SK-N-SH (cell line): Measurements from ENCODE around the gene FRMD4B. TPM values are rescaled to one million over a fixed set of nuclear protein-coding genes. Genes with fewer than 3 reads are reported as not detected.

ENCODE experiments used
- CTCF ChIA-PET: fragments of 300-600, 350-600 bp; formaldehyde crosslinking; extraction: SDS; loops from one replicate; lab custom pipeline; 2021; lab: Yijun Ruan, JAX
- POLR2A ChIA-PET: fragments of 350-600 bp; sonication (Branson Sonifier 250); formaldehyde crosslinking; extraction: SDS; loops from one replicate; lab custom pipeline; 2020; ENCODE audit warnings: antibody characterized with exemption, inconsistent platforms; lab: Yijun Ruan, JAX
- DNase-seq: peaks from one replicate; pipeline ENCODE4 v3.0.0; 2012
- H2AFZ ChIP-seq: fragments of 200-600 bp; sonication (generic); 2 replicates; pipeline ENCODE4 v1.8.1; 2016; ENCODE audit warnings: antibody characterized with exemption, mild to moderate bottlenecking, low read depth
- H3F3A ChIP-seq: fragments of 200-600 bp; sonication (generic); replicated peaks from 2 replicates; pipeline ENCODE3; 2016; ENCODE audit warnings: antibody characterized with exemption, mild to moderate bottlenecking; ENCODE audit not compliant: insufficient read depth
- H3K27ac ChIP-seq, 2 experiments: fragments of 200-500 bp in 1 of 2; fragments of 200-600 bp in 1 of 2; sonication (Bioruptor generic) in 1 of 2; sonication (generic), shearing (Covaris generic) in 1 of 2; 2 replicates each; pipeline versions ENCODE4 v1.5.1 to v1.6.1; 2014 to 2016; ENCODE audit warnings: low read depth in 2 of 2, inconsistent platforms in 1 of 2, low read length in 1 of 2, mild to moderate bottlenecking in 1 of 2, mixed read lengths in 1 of 2
- H3K27me3 ChIP-seq: fragments of 200-600 bp; sonication (generic), shearing (Covaris generic); 2 replicates; pipeline ENCODE4 v1.6.1; 2016; ENCODE audit warnings: mixed run types; ENCODE audit not compliant: insufficient read depth
- H3K36me3 ChIP-seq, 2 experiments: fragments of 200-500 bp in 1 of 2; fragments of 200-600 bp in 1 of 2; sonication (Bioruptor generic) in 1 of 2; sonication (generic) in 1 of 2; replicated peaks in 1 of 2; 2 replicates each; pipeline versions ENCODE3 to v1.5.1; 2014 to 2016; ENCODE audit warnings: low read length in 1 of 2, mild to moderate bottlenecking in 1 of 2; ENCODE audit not compliant: insufficient read depth in 2 of 2, control insufficient read depth in 1 of 2
- H3K4me1 ChIP-seq, 2 experiments: fragments of 200-500 bp in 1 of 2; fragments of 200-600 bp in 1 of 2; sonication (Bioruptor generic) in 1 of 2; sonication (generic), shearing (Covaris generic) in 1 of 2; 2 replicates each; pipeline versions ENCODE4 v1.5.1 to v1.6.1; 2014 to 2016; ENCODE audit warnings: low read depth in 1 of 2, low read length in 1 of 2, mixed run types in 1 of 2; ENCODE audit not compliant: insufficient read depth in 2 of 2, control insufficient read depth in 1 of 2
- H3K4me2 ChIP-seq: fragments of 200-600 bp; sonication (generic), shearing (Covaris generic); 2 replicates; pipeline ENCODE4 v1.6.1; 2017; ENCODE audit warnings: mixed run types
- H3K4me3 ChIP-seq, 2 experiments: fragments of 200-500 bp in 1 of 2; fragments of 200-600 bp in 1 of 2; sonication (Bioruptor generic) in 1 of 2; sonication (generic), shearing (Covaris generic) in 1 of 2; 2 replicates each; pipeline versions ENCODE4 v1.5.1 to v1.8.1; 2014 to 2016; ENCODE audit warnings: low read depth in 2 of 2, inconsistent platforms in 1 of 2, low read length in 1 of 2, mild to moderate bottlenecking in 1 of 2, mixed read lengths in 1 of 2, moderate library complexity in 1 of 2
- H3K79me2 ChIP-seq: fragments of 200-600 bp; sonication (generic); 2 replicates; pipeline ENCODE4 v1.8.1; 2017; ENCODE audit warnings: mild to moderate bottlenecking; ENCODE audit not compliant: insufficient read depth
- H3K9ac ChIP-seq: fragments of 200-600 bp; sonication (generic); 2 replicates; pipeline ENCODE4 v1.6.1; 2017; ENCODE audit warnings: mixed run types
- H3K9me2 ChIP-seq: fragments of 200-600 bp; sonication (generic); 2 replicates; pipeline ENCODE4 v1.6.1; 2017; ENCODE audit warnings: mixed run types
- H3K9me3 ChIP-seq: fragments of 200-600 bp; sonication (generic); 2 replicates; pipeline ENCODE4 v1.6.1; 2017; ENCODE audit warnings: mixed run types, mild to moderate bottlenecking, moderate library complexity
- H4K20me1 ChIP-seq: fragments of 200-600 bp; sonication (generic); 2 replicates; pipeline ENCODE4 v1.6.1; 2017; ENCODE audit warnings: mild to moderate bottlenecking, mixed run types; ENCODE audit not compliant: insufficient read depth
- CHD2 ChIP-seq: fragments of 150-350 bp; IDR thresholded peaks from 2 replicates; pipeline ENCODE4 v1.6.1; 2018; ENCODE audit warnings: low read length; ENCODE audit not compliant: partially characterized antibody
- EP300 ChIP-seq, 2 experiments: IDR thresholded peaks; 2 replicates each; pipeline versions ENCODE4 v1.4.0 to v1.6.1; 2012; ENCODE audit warnings: borderline replicate concordance in 1 of 2, low read depth in 1 of 2, low read length in 1 of 2
- EZH2phosphoT487 ChIP-seq: fragments of 200-600 bp; sonication (generic); IDR thresholded peaks from 2 replicates; pipeline ENCODE4 v1.6.1; 2017; ENCODE audit warnings: low read depth, mixed run types, mild to moderate bottlenecking, antibody characterized with exemption, moderate library complexity, borderline replicate concordance
- FOXM1 ChIP-seq: IDR thresholded peaks from 2 replicates; pipeline ENCODE4 v1.4.0; 2012; ENCODE audit warnings: low read depth, mild to moderate bottlenecking
- GABPA ChIP-seq: IDR thresholded peaks from 2 replicates; pipeline ENCODE4 v1.4.0; 2012; ENCODE audit warnings: low read depth, mild to moderate bottlenecking
- GATA2 ChIP-seq: sonication (generic); formaldehyde crosslinking; IDR thresholded peaks from 2 replicates; pipeline ENCODE4 v1.5.0; 2020; ENCODE audit warnings: mild to moderate bottlenecking, missing genetic modification reagents
- MXI1 ChIP-seq: IDR thresholded peaks from 2 replicates; pipeline ENCODE4 v1.6.1; 2012; ENCODE audit warnings: mild to moderate bottlenecking, low read depth, low read length, improper control_type of control experiment
- NFIC ChIP-seq: IDR thresholded peaks from 2 replicates; pipeline ENCODE4 v1.4.0; 2012; ENCODE audit warnings: borderline replicate concordance
- NRF1 ChIP-seq: IDR thresholded peaks from 2 replicates; pipeline ENCODE4 v1.6.1; 2012; ENCODE audit warnings: low read depth, mild to moderate bottlenecking, low read length
- POLR2AphosphoS5 ChIP-seq: IDR thresholded peaks from 2 replicates; pipeline ENCODE4 v1.6.1; 2012; ENCODE audit warnings: low read depth, low read length
- RAD21 ChIP-seq: IDR thresholded peaks from 2 replicates; pipeline ENCODE4 v1.6.1; 2012; ENCODE audit warnings: mild to moderate bottlenecking, low read length
- RCOR1 ChIP-seq: fragments of 150-350 bp; IDR thresholded peaks from 2 replicates; pipeline ENCODE4 v1.6.1; 2017; ENCODE audit warnings: antibody characterized with exemption, low read length
- RFX5 ChIP-seq: IDR thresholded peaks from 2 replicates; pipeline ENCODE4 v1.6.1; 2012; ENCODE audit warnings: mild to moderate bottlenecking, improper control_type of control experiment, low read length
- SMC3 ChIP-seq: IDR thresholded peaks from 2 replicates; pipeline ENCODE4 v1.6.1; 2012; ENCODE audit warnings: low read depth, low read length, improper control_type of control experiment
- TCF12 ChIP-seq: IDR thresholded peaks from 2 replicates; pipeline ENCODE4 v1.4.0; 2012
- YY1 ChIP-seq: IDR thresholded peaks from 2 replicates; pipeline ENCODE4 v1.4.0; 2012; ENCODE audit warnings: low read depth, mild to moderate bottlenecking
- WGBS: methylation state at CpG from one replicate; pipeline ENCODE4 v1.1.6; 2017; ENCODE audit warnings: low lambda C conversion rate; 5-methylcytosine and 5-hydroxymethylcytosine counted together
- polyA plus RNA-seq, 3 experiments: library from polyadenylated mRNA; depleted of rRNA; stranded (reverse); fragments of >200 nt; gene quantifications; 2 replicates each; pipeline ENCODE4 v1.2.3, GENCODE V29; 2012
- TF ChIP-seq, protein P1 (sequence below): IDR thresholded peaks from 2 replicates; pipeline ENCODE4 v1.4.0; 2012; ENCODE audit warnings: low read depth, borderline replicate concordance
- TF ChIP-seq, protein P2 (sequence below): IDR thresholded peaks from 2 replicates; pipeline ENCODE4 v1.4.0; 2012; ENCODE audit warnings: low read depth
- TF ChIP-seq, protein P3 (sequence below): fragments of 150-350 bp; IDR thresholded peaks from 2 replicates; pipeline ENCODE4 v1.6.1; 2017; ENCODE audit warnings: antibody characterized with exemption, low read length, low read depth, borderline replicate concordance
- TF ChIP-seq, protein P4 (sequence below): IDR thresholded peaks from 2 replicates; pipeline ENCODE4 v1.6.1; 2012; ENCODE audit warnings: mild to moderate bottlenecking, low read depth, low read length, moderate library complexity
- TF ChIP-seq, protein P5 (sequence below): IDR thresholded peaks from 2 replicates; pipeline ENCODE4 v1.4.0; 2012; ENCODE audit warnings: low read depth, borderline replicate concordance

The FRMD4B gene
- polyA plus RNA-seq, 1 of the 3 experiments (the other 2 are of a cell fraction): 0.53 TPM

DNA sequence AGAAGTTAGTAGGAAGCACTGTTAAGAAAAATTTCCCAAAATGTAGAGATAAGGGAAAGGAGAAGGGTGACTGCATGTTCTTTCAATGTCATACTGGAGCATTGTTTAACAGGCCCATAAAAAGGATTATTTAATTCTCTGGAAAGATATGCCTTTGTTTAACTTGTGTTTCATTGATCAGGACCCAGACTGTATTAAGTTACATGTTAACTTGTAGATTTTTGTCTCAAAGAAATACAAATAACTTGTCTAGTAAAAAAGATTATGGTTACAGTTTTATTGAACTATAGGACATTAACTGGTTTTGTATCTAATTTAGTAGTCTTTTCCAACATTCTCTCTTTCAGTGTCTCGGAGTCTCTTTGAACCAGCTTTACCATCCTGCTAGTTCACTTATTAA is 213.8 kb downstream of the FRMD4B start:
- H2AFZ ChIP-seq: no peak overlapping the region
- no peaks in the 10 kb centered on the region for H4K20me1 ChIP-seq
- no peak for DNase-seq
- no peaks in the 10 kb centered on the region for H3K9me2 ChIP-seq
- ChIA-PET POLR2A (no interaction called here), CTCF (interaction anchor here (1.1 to 6.0 kb wide), 3 partner anchors 11 to 138 kb away, joined by 4 to 55 read pairs (median 22); no protein-coding TSS in a partner anchor)
- H3K4me3 ChIP-seq: no peak overlapping the region
- TF ChIP-seq NRF1: no peak
- TF ChIP-seq GATA2 (CRISPR knock-in tag): no peak
- no peak for TF ChIP-seq NFIC
- TF ChIP-seq, protein P1, sequence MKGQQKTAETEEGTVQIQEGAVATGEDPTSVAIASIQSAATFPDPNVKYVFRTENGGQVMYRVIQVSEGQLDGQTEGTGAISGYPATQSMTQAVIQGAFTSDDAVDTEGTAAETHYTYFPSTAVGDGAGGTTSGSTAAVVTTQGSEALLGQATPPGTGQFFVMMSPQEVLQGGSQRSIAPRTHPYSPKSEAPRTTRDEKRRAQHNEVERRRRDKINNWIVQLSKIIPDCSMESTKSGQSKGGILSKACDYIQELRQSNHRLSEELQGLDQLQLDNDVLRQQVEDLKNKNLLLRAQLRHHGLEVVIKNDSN: no peak
- no peak for TF ChIP-seq MXI1
- TF ChIP-seq, protein P2, sequence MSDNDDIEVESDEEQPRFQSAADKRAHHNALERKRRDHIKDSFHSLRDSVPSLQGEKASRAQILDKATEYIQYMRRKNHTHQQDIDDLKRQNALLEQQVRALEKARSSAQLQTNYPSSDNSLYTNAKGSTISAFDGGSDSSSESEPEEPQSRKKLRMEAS: no peak
- TF ChIP-seq RCOR1: no peak
- TF ChIP-seq EZH2phosphoT487: no peak
- TF ChIP-seq RFX5: no peak
- TF ChIP-seq, protein P3, sequence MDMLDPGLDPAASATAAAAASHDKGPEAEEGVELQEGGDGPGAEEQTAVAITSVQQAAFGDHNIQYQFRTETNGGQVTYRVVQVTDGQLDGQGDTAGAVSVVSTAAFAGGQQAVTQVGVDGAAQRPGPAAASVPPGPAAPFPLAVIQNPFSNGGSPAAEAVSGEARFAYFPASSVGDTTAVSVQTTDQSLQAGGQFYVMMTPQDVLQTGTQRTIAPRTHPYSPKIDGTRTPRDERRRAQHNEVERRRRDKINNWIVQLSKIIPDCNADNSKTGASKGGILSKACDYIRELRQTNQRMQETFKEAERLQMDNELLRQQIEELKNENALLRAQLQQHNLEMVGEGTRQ: no peak
- TF ChIP-seq CHD2: no peak
- no peak for TF ChIP-seq YY1
- no peak for TF ChIP-seq SMC3
- no peak for TF ChIP-seq RAD21
- no peak for TF ChIP-seq FOXM1
- no peak for TF ChIP-seq TCF12
- no peaks in the 10 kb centered on the region for H3K4me1 ChIP-seq
- no peak overlapping the region for H3K4me2 ChIP-seq
- peaks cover 5% of the 10 kb centered on the region for H3F3A ChIP-seq
- no peaks in the 10 kb centered on the region for H3K27me3 ChIP-seq
- no peak overlapping the region for H3K9ac ChIP-seq
- no peaks in the 10 kb centered on the region for H3K79me2 ChIP-seq
- no peaks in the 10 kb centered on the region for H3K9me3 ChIP-seq
- WGBS: 97% methylated on average over 1 of the region's 1 CpG
- no peak overlapping the region for H3K27ac ChIP-seq
- H3K36me3 ChIP-seq: peaks cover 0 to 3% of the 10 kb centered on the region in 2 experiments

DNA sequence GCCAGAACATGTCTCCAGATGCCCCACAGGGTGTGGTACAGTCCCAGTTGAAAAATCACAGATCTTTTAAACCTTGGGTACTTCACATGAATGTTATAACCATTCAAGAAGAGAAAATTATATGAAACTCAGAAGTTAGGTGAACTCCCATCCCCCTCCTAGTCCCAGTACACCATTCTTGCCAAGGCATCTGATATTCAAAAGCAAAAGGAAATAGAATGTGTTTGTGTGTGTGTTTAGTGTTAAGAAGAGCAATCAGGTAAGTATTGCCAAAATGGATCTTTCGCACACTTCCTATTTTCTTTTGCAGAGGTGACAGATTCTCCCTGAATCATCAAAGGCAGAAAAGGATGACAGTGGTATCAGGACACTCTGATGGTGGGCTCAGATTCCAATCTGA is 219.4 kb downstream of the FRMD4B start:
- WGBS: 100% methylated on average over 1 of the region's 1 CpG
- H3K9me2 ChIP-seq: no peaks in the 10 kb centered on the region
- TF ChIP-seq EP300 (IDR thresholded peaks at IDR 0.05; ENCODE audit: borderline replicate concordance in 1 of 2, low read depth in 1 of 2, low read length in 1 of 2) (no peak), TCF12 (no peak), POLR2AphosphoS5 (no peak), YY1 (no peak), GABPA (no peak), RCOR1 (no peak)
- TF ChIP-seq, protein P3: no peak
- TF ChIP-seq, protein P4, sequence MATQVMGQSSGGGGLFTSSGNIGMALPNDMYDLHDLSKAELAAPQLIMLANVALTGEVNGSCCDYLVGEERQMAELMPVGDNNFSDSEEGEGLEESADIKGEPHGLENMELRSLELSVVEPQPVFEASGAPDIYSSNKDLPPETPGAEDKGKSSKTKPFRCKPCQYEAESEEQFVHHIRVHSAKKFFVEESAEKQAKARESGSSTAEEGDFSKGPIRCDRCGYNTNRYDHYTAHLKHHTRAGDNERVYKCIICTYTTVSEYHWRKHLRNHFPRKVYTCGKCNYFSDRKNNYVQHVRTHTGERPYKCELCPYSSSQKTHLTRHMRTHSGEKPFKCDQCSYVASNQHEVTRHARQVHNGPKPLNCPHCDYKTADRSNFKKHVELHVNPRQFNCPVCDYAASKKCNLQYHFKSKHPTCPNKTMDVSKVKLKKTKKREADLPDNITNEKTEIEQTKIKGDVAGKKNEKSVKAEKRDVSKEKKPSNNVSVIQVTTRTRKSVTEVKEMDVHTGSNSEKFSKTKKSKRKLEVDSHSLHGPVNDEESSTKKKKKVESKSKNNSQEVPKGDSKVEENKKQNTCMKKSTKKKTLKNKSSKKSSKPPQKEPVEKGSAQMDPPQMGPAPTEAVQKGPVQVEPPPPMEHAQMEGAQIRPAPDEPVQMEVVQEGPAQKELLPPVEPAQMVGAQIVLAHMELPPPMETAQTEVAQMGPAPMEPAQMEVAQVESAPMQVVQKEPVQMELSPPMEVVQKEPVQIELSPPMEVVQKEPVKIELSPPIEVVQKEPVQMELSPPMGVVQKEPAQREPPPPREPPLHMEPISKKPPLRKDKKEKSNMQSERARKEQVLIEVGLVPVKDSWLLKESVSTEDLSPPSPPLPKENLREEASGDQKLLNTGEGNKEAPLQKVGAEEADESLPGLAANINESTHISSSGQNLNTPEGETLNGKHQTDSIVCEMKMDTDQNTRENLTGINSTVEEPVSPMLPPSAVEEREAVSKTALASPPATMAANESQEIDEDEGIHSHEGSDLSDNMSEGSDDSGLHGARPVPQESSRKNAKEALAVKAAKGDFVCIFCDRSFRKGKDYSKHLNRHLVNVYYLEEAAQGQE: no peak
- TF ChIP-seq, protein P5, sequence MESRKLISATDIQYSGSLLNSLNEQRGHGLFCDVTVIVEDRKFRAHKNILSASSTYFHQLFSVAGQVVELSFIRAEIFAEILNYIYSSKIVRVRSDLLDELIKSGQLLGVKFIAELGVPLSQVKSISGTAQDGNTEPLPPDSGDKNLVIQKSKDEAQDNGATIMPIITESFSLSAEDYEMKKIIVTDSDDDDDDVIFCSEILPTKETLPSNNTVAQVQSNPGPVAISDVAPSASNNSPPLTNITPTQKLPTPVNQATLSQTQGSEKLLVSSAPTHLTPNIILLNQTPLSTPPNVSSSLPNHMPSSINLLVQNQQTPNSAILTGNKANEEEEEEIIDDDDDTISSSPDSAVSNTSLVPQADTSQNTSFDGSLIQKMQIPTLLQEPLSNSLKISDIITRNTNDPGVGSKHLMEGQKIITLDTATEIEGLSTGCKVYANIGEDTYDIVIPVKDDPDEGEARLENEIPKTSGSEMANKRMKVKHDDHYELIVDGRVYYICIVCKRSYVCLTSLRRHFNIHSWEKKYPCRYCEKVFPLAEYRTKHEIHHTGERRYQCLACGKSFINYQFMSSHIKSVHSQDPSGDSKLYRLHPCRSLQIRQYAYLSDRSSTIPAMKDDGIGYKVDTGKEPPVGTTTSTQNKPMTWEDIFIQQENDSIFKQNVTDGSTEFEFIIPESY: no peak

More for the DNA sequence above, 219.4 kb downstream of the FRMD4B start:
- no peaks in the 10 kb centered on the region for H3K79me2 ChIP-seq
- H3K27me3 ChIP-seq: no peaks in the 10 kb centered on the region
- H2AFZ ChIP-seq: no peak overlapping the region
- no peaks in the 10 kb centered on the region for H3K4me1 ChIP-seq
- no peaks in the 10 kb centered on the region for H3K36me3 ChIP-seq
- H3K4me3 ChIP-seq: no peak overlapping the region
- no peaks in the 10 kb centered on the region for H4K20me1 ChIP-seq
- H3K9me3 ChIP-seq: no peaks in the 10 kb centered on the region
- DNase-seq: no peak
- ChIA-PET CTCF (interaction anchor here (5.9 to 13.0 kb wide), 2 partner anchors 45 to 142 kb away, joined by 58 to 315 read pairs; partner anchors contain the start of gene LMOD3), POLR2A (no interaction called here)
- no peak overlapping the region for H3K4me2 ChIP-seq
- peaks cover 5% of the 10 kb centered on the region for H3F3A ChIP-seq
- no peak overlapping the region for H3K9ac ChIP-seq
- no peak overlapping the region for H3K27ac ChIP-seq
